Myocyte (in vitro differentiated cells): Measurements from ENCODE around the gene PDS5B. TPM values are rescaled to one million over a fixed set of nuclear protein-coding genes. Genes with fewer than 3 reads are reported as not detected.
"Not testable (repeated sequence)": the region's sequence is repeated elsewhere in the genome, so short reads cannot be mapped to it uniquely, and the experiment has no call there.

ENCODE experiments used
- DNase-seq: peaks from one replicate; pipeline ENCODE4 v3.0.0-alpha.2; 2012; ENCODE audit warnings: low read depth
- total RNA-seq: library from RNA; depleted of rRNA; stranded (reverse); fragments of >200 nt; gene quantifications from 2 replicates; pipeline ENCODE4 v1.2.3, GENCODE V29; 2014

The PDS5B gene
- total RNA-seq, 1 donor from 2014 or later: 15.0 TPM

DNA sequence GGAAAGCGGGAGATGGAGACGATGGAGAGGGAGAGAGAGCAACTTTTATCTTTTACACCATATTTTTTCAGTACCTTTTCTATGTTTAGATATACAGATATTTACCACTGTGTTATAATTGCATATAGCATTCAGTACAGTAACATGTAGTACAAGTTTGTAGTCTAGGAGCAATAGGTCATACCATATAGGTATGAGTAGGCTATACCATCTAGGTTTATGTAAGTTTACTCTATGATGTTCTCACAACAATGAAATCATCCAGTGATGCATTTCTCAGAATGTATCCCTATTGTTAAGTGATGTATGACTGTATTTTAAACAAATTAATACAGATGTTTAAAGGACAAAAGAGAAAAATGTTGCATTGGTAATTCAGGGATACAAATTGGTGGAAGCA lies 136.1 kb downstream of the PDS5B start:
- no peak for DNase-seq

DNA sequence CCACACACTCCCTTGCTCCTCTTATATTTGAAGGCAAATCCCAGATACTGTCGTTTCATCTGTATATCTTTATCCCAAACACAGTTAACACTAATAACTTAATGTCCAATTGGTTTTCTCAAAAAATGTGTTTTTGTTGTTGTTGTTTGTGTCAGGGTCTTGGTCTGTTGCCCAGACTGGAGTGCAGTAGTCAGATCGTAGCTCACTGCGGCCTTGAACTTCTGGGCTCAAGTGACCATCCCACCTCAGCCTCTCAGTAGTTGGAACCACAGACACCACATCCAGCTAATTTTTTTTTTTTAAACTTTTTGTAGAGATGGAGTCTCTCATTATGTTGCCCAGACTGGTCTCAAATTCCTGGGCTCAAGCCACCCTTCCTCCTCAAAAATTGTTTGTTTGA lies 137.7 kb downstream of the PDS5B start:
- DNase-seq: no peak

DNA sequence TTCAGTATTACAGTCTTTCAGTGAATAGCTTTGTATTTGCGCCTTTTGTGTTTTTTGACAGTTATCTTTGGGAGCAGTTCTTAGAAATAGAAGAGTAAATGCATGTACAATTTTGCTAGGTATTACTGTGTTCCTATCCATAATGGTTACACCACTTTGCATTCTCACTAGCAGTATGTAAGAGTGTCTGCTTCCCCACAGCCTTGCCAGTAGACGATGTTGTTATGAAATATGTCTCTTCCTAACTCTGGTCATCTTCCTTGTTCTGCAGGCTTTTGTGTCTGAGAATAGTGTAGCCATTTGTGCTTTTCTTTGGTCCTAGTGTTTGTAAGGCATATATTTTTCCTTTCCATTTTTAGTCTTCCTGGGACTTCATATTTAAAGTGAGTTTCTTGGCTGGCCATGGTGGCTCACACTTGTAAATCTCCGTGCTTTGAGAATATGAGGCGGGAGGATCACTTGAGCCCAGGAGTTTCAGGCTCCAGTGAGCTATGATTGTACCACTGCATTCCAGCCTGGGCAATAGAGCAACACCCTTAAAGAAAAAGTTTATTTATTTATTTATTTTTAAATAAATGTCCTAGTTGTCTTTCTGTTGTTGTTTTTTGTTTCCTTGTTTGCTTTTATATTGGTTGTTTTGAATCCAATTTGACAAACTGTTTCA lies 140.3 kb downstream of the PDS5B start:
- no peak for DNase-seq

DNA sequence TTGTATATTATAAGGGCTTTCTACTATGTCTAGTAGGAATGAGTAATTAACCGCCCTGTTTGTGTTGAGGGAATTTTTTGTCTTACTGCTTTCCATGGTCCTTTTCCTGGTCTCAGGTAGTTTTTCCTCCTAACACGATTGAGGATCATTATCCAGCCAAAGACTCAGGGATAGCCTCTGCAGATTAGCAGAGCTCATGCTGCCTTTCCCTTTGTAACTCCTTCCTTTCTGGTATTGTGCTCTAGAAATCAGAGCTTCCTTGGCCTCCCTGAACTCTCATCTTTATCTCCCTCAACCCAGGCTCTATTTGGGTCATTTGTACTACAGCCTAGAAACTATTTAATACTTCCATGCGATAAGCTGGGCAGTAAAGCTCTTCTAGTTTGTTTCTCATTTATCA lies 142.1 kb downstream of the PDS5B start:
- DNase-seq: no peak

DNA sequence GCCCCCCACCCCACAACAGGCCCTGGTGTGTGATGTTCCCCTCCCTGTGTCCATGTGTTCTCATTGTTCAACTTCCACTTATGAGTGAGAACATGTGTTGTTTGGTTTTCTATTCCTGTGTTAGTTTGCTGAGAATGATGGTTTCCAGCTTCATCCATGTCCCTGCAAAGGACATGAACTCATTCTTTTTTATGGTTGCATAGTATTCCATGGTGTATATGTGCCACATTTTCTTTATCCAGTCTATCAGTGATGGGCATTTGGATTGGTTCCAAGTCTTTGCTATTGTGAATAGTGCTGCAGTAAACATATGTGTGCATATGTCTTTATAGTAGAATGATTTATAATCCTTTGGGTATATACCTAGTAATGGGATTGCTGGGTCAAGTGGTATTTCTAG lies 142.8 kb downstream of the PDS5B start:
- DNase-seq: not testable (repeated sequence)

DNA sequence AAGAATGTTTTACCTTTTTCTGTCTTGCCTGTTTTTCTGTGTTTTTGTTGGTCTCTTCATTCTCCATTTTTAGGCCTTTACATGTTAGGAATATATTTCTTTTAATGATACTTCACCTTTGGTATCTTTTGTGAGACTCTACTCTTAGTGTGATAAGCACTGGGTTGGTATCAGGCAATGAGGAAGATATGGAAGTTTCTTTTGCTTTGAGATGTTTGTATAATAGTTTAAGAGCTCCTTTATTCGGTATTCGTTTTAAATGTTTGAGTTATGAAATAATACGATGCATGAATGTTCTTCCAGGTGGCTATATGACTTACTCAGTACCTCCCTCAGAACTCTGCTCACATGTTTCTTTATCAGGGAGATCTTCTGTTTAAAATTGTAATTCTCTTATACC lies 144.8 kb downstream of the PDS5B start:
- DNase-seq: no peak

DNA sequence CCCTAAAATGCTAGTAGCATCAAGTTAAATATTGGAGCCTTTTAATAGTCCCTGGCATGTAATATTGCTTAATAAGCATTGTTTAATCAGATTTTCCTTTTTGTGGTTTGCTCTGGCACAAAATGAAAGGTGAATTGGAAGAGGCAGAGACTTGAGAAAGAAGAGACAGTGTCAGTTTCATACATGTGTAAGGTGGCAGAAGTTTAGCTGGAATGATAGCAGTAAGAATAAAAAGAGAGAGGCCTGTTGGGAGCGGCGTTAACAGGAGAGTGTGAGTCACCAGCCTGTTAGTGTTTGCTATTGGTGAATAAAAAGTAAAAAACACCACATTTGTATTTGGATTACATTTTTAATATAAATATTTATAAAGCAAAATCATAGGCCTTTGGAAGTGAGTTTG lies 145.3 kb downstream of the PDS5B start:
- no peak for DNase-seq

DNA sequence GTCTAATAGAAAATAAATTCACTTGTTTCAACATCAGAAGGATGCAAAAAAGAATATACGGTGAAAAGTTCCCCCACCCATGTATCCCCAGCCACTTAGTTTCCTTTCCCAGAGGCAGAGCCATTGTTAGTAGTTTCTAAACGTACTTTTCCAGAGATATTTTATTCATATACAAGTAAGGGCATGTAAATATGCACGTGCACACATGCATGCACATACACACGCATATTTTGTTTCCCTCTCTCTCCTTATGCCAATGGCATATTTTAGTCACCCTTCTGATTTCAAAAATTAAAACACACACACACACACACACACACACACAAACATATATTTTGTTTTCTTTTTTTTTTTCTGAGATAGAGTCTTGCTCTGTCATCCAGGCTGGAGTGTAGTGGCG lies 147.4 kb downstream of the PDS5B start:
- no peak for DNase-seq

DNA sequence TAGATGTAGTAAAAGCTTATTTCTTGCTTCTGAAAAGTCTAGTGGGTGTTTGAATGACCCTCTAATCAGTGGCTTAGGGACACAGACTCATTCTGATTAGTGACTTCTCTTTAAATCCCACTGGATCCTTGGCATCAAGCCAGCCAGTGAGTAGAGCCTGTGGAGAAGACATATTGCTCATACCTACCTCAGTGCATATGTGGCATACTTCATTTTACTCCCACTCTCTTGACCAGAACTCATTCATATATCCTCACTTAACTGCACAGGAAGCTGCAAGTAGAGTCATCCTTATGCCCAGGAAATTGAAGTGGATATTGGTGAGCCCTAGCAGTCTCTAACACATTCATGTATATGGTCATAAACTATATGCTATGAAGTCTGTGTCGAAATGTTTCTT lies 148.3 kb downstream of the PDS5B start:
- no peak for DNase-seq

DNA sequence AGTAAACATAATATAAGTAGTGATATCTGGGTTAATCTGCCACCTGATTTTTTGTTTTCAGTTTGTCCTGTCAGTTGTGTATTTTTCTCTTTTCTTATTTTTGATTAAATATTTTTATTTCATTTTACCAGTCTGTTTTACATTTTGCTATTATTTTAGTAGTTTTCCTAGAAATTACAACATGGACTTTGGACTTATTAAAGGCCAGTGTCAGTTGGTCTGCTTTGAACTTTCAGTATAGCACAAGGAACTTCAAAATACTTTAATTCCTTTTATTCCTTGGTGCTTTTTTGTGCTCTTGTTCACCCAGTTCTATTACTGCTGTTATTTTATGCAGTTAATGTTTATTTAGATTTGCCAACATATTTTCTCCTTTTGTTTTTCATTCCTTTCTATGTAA lies 149.6 kb downstream of the PDS5B start:
- DNase-seq: no peak

DNA sequence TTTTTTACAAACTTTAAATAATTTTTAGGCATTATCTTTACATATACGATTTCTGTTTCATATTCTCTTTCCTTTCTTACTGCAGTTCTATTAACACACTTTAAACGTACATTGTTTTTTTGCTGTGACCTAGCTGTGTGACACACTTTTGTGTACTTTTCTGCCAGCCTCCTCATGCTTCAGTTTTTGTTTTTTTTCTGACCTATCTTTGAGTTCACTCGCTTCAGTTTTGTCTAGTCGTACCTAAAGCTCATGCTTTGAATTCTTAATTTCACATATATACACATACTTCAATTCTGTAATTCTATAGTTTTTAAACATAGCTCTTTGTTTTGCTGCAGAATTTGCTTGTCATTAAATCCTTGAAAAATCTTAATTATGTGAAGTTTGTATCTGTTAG lies 150.4 kb downstream of the PDS5B start:
- DNase-seq: no peak

DNA sequence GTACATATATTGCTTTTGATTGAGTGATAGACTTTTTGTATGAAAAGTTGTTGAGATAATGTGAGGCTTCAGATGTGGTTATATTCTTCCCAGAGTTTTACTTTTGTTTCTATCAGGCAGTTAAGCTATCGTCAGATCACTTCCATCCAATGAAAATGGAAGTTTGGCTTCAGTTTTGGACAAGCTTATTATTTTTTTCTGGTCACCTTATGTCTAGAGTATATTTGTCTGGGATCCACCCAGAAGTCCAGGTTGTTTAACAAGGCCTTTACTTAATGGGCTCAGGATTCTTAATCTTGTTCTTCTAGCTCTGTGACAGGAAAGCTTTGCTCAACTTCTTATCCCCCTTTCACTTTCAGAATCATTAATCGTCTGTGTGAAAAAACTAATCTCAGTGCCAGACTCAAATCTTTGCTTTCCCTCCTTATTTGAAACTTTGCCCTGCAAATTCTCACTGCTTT lies 150.9 kb downstream of the PDS5B start:
- DNase-seq: no peak

DNA sequence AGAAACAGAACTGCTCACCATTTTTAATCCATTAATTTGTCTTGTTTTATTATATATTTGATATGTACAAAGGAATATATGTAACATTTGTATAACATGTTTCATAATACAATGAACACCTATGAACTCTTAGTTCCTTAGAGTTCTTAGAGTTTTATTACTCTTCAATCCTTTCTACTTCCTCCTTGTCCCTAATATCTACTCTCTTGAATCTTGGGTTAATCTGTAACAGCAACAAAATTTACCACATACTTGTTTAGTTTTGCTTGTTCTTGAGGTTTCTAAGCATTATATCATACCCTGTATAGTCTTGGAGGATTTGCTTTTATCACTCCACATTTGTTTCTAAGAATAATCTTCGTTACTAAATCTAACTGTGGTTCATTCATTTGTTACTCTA lies 151.4 kb downstream of the PDS5B start:
- no peak for DNase-seq

DNA sequence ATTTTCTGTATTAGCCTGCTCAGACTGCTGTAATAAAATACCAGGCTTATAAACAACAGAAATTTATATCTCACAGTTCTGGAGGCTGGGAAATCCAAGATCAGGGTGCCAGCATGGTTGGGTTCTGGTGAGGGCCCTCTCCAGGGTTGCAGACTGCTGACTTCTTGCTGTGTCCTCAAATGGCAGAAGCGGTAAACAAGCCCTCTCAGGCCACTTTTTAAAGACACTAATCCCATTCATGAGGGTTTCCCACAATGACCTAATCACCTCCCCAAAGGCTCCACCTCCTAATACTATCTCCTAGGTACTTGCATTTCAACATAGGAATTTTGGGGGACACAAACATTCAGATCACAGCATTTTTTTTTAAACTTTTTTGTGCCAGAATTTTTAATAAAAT lies 159.3 kb downstream of the PDS5B start:
- peak; percentile 35 for DNase-seq

DNA sequence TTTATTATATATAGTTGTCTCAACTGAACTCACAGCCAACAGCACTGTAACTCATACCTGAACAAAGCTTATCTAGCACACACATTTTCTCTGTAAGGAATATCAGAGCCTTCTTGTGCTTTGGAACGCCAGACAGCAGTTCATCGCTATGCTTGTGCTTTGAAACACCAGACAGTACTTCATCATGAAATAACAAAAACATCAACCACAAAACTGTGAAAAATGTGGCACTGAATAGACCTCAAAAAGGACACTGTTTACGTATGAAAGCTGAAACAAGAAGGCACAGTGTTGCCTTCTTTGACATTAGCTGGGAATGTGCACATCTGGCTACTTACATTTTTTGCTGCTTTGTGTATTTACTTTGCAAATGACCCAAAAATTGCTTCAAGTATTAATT lies 160.2 kb downstream of the PDS5B start:
- peak; percentile 66 for DNase-seq

DNA sequence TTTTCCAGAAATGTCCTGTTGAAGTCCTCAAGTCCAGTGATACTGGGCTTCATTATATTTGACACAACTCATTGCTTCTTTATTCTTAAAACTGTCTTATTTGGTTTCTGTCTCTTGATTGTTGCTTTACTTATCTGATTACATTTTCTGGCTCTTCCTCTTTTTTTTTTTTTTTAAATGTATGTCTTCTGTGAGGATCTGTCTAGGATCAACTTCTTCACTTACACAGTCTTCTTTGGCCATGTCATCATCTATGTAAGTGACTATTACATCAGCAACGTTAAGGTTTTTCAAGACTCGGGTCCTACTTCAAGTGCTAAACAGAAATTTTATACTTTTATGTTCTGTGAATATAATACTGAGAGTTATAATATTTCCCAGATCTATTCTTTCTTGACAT lies 162.1 kb downstream of the PDS5B start:
- DNase-seq: no peak

DNA sequence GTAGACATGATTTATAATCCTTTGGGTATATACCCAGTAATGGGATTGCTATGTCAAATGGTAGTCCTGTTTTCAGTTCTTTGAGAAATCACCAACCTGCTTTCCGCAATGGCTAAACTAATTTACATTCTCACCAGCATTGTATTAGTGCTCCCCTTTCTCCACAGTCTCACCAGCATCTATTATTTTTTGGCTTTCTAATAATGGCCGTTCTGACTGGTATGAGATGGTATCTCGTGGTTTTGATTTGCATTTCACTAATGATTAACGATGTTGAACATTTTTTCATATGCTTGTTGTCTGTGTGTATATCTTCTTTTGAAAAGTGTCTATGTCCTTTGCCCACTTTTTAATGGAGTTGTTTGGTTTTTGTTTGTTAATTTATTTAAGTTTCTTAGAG lies 165.1 kb downstream of the PDS5B start:
- no peak for DNase-seq

DNA sequence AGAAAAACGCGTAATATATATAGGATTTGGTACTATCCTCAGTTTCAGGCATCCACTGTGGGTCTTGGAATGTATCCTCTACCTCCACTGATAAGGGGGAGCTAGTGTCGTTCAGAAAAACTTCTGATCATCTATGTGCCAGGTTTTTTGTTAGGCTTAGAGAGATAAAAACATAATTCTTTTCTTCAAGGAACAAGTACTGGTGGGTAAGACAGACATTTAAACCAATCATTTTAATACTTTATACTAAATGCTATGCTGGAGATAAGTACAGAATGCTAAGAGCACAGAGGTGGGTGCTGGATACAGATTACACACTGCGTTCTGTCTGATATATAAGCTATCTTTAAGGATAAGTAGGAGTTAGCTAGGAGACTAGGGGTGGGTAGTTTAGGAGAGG lies 166.1 kb downstream of the PDS5B start:
- no peak for DNase-seq

DNA sequence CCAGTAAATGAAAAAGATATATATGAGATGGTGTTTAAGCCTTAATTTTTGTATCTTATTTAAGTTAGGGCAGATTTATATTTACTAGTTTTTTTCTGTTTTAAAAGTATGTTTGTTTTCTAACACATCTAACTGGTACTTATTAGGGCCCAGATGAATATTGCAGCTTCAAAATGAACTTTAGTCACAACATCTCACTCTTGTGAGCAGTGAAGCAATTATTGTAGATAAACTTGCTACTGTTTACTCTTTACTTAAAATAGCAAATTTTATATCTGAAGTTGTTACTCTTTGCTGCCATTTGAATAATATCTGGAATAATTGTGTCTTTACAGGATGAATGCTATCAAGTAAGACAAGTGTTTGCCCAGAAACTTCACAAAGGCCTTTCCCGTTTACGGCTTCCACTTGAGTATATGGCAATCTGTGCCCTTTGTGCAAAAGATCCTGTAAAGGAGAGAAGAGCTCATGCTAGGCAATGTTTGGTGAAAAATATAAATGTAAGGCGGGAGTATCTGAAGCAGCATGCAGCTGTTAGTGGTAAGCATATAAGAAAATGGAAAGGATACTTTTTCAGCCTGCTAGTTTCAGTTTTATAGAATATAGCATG lies 166.8 kb downstream of the PDS5B start:
- DNase-seq: no peak

DNA sequence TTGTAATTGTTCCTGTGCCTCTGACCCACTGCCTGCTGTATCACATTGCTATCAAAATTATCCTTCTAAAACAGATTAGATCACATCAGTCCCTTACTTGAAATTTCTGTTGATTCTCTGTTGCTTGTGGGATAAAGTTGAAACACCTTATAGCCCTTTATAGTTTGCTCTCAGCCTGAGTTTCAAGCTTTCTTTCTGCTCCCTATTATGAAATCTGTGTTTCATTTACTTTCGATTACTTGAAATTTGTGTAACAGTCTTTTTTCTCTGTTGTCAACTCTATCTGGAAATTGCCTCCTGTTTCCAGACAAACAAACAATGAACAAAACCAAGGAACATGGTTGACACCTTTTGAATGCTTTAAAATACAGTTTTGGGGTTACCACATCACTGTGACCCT lies 167.9 kb downstream of the PDS5B start:
- no peak for DNase-seq

DNA sequence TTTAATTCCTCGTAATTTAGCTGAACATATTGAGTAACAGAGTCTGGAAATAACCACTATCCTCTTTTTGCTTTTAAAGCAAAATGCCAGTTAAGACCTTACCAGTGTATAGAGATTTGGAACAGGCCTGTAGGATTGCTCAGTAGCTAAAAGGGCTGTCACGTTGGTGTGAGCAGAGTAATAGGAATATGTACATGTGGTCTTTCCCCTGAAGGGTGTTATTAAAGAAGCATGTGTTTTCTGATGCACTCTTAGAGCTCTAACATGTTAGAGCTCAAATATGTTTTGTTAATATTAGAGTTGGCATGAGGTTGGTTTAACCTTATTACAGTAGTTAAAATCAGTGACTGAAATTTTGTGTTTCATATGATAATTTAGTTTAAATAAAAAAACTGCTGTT lies 172.9 kb downstream of the PDS5B start:
- no peak for DNase-seq

DNA sequence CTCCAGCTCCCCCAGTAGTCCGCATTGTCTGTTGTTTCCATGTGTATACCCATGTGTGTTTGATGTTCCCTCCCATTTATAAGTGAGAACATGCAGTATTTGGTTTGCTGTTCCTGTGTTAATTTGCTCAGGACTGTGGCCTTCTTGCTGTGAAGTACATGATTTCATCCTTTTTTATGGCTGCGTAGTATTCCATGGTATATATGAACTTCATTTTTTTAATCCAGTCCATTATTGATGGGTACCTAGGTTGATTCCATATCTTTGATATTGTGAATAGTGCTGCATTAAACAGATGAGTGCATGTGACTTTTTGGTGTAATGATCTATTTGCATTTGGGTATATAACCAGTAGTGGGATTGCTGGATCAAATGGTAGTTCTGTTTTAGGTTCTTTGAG lies 175.2 kb downstream of the PDS5B start:
- DNase-seq: no peak

DNA sequence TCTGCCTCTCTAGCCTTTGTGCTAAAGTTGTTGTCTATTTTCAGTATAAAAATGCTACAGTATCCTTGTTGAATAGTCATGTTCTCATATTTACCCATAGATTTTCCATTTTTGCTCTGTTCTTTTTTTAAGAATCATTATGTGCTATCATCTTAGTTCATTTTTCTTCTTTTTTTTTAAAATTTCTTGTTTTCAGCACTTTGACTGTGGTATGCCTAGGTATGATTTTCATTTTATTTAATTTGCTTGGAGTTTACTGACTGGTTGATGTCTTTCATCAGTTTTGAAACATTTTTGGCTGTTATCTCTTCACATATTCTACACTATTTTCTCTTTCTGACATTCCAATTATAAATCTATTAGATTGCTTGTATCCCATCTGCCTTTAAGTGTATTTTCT lies 192.9 kb downstream of the PDS5B start:
- DNase-seq: no peak

DNA sequence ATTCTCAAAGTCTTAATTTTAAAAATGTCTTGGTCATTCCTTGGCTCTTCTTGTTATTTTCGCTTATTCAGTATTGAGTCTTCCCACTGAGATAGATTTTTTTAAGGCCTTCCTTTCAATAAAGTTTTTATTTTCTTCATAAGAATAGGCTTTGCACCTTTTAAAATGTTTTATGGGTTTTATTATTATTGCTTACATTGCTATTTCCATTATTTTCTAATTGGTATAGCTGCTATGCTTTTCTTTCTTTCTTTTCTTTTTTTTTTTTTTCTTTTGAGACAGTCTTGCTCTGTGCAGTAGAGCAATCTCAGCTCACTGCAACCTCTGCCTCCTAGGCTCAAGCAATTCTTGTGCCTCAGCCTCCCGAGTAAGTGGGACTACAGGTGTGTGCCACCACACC lies 195.7 kb downstream of the PDS5B start:
- DNase-seq: no peak
